Fibroblast of skin of right biceps (primary cell): Measurements from ENCODE around the gene PARD3.
"Not testable (repeated sequence)": the region's sequence is repeated elsewhere in the genome, so short reads cannot be mapped to it uniquely, and the experiment has no call there.

Experiments used
- DNase-seq: peaks from one replicate; pipeline ENCODE4 v3.0.0-alpha.2; 2013

PARD3 gene

DNA sequence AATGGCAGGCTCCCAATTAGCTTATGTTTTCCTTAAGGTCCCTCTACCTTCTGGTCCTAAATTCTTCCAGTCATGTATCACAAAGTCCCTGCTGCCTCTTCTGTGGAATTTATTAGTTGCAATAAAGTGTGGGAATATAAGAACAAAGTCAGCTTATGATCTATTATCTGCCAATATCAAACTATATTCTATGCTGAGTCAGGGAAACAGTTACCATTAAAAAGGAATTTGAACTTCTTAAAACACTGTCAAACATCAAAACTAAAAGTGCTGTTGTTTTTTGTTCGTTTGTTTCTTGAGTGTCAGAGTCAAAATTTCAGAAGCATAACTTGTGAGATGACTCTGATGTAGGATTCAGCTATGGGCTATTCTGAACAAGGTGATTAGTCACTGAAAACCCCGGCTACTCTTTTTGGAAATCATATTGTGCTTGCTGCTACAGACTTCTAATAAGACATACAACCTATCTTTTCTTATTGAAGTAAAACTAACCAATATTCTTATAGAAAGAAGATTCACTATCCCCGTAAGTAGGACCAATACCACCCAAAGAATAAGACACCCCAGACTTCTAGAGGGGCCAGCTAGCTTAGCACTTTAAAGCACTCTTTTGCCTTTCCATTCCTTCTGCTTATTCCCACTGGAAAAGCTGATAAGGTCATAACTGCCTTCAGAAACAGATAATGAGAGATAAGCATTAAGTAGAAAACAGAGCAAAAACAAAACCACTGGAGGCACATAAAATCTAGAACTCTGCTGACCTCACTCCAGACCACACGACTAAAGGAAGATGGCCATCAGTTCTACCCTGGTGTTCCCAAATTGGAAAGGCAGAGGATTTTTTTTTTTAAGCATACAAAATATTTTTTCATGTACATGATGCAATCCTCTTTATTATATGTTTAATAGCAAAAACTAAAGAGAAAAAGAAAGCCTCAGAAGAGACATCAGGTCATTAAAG lies 370.6 kb downstream of the PARD3 start:
- no peak for DNase-seq

DNA sequence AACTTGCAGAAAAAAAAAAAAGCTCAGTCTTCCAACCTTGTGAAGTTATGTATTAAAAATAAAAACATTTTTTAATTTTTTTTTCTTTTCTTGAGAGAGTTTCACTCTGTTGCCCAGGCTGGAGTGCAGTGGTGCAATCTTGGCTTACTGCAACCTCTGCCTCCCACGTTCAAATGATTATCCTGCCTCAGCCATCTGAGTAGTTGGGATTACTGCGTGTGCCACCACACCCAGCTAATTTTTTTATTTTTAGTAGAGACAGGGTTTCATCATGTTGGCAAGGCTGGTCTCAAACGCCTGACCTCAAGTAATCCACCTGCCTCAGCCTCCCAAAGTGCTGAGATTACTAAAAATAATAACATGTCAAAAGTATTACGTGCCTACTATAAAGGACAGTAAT lies 375.7 kb downstream of the PARD3 start:
- not testable (repeated sequence) for DNase-seq

DNA sequence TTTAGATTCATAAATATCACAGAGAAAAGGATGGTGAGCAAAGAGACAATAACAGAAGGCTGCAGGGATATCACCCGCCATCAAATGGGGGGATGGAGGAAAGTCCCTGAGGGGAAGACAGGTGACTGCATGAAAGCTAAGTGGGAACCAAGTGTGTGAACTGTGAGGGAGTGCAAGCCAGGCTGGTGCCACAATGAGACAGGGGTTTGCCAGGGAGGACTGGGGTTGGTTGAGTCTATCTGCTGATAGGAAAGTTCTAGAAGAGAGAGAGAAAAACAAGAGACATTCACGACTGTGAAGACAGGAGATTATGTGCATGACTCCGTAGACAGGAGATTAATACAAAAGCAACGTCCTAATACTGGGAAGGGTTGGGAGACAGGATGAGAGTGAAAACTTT lies 376.4 kb downstream of the PARD3 start:
- DNase-seq = no peak

DNA sequence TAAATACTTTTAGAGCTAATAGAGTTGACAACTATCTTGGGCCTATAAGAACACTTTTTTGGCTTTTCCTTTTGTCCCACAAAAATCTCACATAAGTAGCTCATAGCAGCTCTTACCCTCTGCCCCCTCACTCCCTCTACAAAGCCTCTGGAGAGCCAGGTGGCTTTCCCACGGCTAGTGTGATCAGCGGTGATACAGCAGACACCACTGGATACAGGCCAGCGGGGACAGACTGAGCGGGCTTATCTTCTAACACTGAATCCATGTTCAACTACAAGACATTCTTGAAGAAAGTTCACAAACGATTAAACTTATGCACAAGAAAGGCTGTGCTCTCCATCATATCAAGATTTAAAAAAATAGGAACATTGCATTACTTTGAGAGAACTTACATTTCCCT lies 377.2 kb downstream of the PARD3 start:
- no peak for DNase-seq

DNA sequence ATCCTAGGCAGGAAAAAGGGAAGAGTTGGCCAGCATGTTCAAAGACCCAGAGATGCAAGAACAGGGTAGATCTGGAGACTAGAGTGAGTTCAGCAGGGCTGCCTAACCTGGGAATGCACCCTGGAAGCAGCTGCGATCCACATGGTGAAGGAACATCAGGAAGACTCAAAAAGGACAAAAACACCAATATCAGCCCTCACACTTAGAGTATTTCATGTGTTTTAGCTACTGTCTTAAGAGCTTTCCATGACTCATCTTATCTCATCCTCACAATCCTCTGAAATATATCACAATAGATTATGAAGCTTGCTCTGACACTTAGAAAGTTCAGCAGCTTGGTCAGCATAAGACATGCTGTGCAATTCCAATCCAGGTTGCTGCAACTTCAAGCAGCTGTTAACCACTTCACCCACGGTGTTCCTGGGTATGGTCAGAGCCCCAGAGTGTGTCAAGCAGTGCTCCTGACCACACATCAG lies 380.9 kb downstream of the PARD3 start:
- peak; percentile 74 for DNase-seq

DNA sequence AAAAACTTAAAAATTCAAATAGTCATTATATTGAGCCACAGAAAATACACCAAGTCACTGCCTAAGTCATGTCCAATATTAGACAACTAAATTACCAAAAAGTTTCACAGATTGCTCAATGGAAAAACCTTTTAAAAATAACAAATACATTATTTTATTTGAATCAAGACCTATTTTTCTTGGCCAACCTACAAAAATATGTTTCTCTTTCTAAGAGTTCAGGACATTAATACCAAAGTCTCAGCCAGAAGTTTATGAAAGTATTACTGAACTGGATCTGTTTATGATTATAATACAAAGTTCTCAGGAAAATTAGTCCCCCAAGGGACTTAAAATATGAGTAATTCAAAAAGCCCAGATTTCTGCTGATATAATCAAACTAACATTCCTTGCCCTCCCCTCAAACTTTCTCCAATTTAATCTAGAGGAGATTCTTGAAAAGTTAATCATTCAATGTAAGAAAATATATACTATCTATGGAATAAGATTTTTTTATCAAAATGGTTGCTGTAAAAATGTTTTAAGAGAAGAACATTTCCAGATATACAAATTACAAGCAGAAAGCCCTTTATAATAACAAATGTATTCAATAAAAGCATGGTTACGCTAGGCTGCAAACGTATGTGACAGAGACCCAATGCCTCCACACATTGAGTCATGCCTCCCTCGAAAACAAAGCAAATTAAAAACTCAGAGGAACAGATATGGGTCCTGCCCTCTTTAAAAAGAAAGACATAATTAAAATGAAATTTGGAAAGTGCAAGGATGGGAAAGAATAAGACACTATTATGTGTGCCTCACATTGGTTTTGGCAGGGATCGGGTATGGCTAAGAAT lies 381.6 kb downstream of the PARD3 start:
- peak; percentile 94 for DNase-seq

DNA sequence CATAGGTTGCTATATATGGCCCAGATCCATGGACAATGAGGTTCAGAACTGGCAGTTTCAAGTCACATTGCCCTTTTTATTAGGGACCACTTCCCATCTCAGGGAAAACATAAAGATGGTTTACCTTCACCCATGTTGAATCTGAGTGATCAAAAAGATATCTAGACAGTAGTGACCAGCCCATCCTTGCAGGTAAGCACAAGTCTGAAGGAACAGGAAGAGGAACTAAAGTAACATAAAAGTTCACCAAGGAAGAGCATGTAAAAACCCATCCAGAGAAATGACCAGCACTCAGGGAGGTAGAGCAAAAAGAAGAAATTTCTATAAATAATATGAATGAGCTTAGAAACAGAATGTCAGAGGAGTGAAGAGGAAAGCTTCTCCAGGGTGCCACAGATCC lies 382.5 kb downstream of the PARD3 start:
- DNase-seq = no peak

DNA sequence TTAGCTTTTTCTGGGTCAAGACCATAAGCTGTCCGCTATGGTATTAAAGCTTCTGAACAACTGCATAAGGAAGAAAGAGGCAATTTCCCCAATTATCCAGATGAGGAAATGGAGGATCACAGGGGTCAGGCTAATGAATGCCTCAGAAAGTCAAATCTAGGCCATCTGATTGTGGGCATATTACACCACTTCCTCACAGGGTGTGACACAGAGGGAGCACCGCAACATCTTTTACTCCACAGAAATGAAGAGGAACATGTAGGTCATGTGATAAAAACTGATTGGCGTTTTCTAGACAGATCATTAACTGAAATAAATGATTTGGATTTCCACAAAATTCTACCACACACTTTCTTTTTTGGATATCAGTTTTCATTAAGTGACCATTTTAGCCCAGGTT lies 384.4 kb downstream of the PARD3 start:
- no peak for DNase-seq

DNA sequence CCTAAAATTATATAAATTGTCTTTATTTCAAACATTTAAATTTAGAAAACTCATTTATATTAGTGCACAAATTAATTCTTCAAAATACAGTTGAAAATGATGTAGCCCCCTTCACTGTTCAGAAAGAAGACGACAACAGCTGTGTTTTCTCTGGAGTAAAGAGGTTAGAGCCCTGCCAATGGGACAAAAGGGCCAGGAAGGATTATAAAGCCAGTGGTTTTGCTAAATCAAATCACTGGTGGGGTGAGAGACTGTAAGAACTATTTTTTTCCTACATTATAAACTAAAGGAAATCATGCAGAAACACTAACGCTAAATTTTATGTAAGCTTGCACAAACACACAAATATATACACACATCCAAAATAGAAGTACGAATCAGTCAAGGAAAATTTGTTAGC lies 386.6 kb downstream of the PARD3 start:
- no peak for DNase-seq

DNA sequence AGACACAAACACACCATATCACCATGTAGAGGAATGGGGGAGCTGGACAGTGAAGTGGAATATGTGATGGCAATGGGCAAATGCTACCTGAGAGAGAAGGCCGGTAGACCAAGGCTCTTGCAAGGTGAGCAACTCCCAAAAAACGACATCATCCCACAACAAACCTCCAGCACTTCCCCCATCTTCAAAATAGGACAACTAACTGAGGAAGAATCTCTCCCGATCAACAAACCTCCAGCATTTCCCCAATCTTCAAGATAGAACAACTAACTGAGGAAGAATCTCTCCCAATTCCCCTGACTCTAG lies 387.2 kb downstream of the PARD3 start:
- DNase-seq = no peak

DNA sequence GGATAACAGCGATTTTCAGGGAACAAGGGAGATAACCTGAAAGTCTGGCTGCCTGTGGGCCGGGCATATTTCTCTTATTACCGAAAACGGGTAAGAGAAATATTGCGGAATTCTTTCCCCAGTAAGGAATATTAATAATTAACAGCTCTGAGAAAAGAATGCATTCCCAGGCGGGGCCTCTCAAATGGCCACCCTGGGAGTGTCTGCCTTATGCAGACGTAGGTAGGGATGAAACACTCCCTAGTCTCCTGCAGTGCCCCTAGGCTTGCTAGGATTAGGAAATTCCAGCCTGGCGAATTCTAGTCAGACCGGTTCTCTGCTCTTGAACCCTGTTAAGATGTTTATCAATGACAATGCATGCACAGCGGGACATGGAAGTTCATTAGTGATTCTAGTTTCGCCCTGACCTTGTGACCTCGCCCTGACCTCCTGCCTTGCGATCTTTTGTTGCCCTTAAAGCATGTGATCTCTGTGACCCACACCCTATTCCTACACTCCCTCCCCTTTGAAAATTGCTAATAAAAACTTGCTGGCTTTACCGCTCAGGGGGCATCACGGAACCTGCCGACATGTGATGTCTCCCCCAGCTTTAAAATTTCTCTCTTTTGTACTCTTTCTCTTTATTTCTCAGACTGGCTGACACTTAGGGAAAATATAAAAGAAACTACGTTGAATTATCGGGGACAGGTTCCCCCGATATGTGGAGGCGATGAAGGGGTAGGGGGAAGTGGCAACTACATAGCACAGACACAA lies 387.8 kb downstream of the PARD3 start:
- not testable (repeated sequence) for DNase-seq

DNA sequence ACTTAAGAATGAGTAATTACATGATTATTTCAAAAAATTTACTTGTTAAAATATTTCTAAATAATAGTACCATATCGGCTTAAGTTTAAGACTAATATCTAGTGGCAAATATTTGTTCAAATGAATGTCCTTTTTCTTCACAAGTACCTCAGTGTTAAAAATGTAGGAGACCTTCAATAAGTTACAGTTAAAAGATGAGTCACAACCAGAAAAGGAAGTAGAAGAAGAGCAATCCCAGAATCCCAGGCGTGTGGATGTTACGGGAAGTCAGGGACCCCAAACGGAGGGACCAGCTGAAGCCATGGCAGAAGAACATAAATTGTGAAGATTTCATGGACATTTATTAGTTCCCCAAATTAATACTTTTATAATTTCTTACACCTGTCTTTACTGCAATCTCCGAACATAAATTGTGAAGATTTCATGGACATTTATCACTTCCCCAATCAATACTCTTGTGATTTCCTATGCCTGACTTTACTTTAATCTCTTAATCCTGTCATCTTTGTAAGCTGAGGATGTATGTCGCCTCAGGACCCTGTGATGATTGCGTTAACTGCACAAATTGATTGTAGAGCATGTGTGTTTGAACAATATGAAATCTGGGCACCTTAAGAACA lies 388.4 kb downstream of the PARD3 start:
- not testable (repeated sequence) for DNase-seq

DNA sequence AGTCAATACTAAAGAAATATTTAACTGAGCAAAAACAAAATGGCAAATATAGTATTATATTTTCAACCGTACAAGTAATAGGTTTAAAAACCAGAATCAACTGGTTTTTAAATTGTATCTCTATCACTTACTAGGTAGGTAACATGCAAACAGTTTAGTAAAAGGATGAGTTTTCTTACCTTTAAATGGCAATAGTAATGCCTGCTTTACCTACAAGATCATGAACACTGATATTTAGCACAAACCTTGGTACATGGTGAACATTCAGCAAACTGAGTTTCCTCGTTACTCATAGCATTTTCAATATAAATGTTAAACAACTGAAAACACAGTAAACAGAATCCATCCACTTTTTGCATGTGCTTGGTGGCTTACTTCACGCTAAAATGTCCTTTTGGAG lies 389.1 kb downstream of the PARD3 start:
- DNase-seq = no peak

DNA sequence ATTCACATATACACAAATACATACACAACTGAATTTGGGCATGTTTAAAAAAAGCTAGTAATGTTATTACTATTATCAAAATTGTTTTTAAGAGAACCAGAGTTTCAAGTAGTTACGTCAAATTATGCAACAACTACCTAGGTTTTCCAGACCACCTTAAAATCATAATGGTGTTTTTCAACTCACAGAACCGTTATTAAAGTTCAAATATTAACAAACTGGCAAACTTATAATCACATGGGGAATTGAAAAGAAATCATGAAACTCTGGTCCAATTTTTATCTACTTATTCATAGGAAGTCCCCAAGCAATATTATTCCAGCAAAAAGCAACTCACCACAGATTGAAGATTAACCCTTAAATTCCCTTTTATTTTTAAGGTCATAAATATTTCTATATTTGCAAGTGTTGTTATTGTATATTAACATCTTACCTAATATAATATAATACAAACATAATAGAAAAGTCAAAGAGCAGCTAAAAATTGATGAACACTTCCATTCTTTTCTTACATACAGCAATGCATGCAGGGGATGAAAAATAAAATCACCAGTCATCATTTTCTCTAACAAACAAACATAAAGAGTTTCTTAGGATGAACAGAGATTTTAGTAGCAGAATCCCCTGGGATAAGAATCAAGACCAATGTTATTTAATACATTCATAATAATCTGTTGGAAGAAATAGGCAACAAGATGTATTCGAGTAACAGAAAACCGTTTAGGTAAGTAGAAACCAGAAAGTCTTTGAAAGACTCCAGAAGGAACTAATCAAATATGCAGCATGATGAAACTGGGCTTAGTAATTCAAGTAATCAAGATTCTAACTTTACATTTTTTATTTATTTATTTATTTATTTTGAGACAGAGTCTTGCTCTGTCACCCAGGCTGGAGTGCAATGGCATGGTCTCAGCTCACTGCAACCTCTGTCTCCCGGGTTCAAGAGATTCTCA lies 391.1 kb downstream of the PARD3 start:
- no peak for DNase-seq

DNA sequence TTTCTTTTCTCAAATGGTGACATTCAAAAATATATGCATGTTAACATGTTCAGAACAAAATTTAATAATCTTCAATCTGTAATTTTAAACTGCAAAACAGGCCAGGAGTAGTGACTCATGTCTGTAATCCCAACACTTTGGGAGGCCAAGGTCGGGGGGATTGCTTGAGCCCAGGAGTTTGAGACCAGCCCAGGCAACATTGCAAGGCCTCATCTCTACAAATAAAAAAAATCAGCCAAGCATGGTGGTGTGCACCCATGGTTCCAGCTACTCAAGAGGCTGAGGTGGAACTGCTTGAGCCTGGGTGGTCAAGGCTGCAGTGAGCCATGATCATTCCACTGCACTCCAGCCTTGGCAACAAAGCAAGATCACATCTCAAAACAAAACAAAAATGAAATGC lies 394.3 kb downstream of the PARD3 start:
- no peak for DNase-seq

DNA sequence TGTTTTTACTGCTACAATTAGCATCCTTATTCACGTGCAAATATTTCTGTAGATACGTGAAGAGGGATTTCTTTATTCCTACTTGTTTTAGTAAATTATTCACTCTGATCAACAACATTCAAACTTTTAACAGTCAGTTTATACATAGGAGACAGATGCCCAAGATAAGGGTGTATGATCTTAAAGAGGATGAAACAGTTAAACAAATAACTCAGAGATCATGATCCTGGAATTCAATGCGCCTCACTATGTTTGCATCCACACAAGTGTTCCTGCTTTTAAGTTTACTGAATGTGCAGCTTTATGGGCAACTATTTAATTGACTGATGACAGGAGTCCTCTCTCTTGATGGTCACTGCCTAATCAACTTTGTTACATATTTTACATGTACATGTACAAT lies 394.8 kb downstream of the PARD3 start:
- DNase-seq = no peak

DNA sequence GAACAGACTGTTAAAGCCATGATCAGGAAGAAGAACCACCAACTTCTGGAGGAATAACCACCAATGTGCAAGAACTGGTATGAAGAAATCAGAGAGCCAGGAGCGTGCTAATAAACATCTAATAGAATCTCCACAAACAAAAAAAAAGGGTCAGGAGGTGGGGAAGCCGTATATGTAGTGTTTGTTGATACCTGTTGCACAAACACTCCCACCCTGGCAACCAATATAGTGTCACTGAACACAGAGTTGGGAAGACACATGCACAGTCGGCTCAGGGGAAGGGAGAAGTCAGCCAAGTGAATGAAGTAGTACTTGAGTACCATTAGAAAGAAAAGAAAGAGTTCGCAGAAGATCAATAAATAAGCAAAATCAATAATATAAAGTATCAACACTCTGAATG lies 400.1 kb downstream of the PARD3 start:
- no peak for DNase-seq

DNA sequence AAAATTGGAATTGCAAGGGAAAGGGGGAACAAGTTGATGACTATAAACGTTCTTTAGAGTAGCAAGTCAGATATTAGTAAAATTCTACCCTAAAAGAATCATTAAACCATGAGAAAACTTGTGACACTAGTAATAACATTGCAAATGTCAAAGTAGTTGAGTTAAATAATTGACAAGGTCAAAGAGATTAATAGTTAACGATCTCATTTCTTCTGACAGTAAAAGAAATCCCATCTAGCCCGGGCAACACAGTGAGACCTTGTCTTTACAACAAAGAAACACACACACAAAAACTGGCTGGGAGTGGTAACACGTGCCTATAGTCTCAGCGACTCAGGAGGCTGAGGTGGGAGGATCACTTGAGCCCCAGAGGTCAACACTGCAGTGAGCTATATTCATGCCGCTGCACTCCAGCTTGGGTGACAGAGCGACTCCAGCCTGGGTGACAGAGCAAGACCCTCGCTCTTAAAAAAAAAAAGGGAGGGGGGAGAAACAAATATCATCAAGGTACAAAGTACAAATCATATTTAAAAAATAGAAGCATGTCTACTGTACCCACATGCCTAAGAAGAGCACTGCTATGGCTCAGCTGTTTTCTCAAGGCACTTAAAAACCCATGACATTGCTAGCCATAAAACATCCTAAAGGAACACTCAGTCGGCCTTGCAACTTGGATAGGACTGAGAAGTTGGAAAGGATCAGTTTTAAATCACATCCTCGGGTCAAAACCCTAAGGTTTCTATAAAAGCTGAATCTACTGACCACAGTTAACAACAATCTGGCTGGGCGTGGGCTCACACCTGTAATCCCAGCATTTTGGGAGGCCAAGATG lies 401.1 kb downstream of the PARD3 start:
- no peak for DNase-seq

DNA sequence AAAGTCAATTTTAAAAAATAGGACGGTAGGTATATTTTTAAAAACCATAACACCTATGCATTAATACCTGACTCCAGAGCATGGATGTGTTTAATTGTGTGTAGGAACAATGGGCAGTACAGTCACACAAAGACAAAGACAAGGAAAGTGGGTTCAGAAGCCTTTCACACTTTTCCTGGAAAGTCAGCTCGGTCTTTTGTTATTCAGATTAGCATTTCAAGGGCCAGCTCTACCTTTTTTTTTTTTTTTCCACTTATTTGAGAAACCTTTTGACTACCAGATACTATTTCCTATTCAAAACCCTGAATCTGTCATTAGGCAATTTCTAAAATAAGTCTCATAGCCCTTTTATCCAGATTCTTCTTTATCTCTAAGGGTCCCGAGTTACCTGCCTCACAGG lies 401.9 kb downstream of the PARD3 start:
- DNase-seq = no peak

DNA sequence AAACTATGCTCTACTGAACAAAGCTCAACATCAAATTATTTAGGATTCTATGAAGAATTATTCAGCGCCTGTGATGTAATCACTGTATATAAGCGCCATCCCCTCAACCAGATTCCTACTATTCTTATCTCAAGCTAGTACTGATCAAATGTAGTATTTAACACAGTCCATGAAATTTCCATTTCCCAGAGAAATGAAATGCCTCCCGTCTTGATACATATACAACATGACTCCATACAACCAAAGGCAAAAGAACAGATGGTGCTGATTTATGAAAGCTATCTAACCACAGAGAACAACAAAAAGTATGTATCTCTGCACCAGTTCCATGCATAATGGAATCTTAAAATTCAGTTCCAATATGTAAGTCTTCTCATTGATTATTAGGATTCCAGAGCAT lies 406.1 kb downstream of the PARD3 start:
- DNase-seq = no peak

DNA sequence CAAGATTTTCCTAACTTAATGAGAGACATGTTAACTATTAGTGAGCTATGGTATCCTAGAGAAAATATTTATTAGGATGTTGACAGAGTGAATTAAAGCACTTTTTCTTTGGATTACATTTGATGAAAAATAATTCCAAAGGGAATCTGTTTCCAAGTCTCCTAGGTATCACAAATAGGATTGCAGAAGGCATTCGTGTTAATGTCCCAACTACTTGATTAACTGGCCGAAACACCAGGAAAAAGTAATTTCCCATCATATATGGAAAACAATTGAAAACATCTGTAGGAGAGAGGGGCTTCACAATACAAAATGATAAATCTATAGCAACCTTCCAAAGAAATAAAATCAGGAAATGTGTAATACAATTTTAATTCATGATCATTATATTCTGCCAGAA lies 406.7 kb downstream of the PARD3 start:
- no peak for DNase-seq
